ENCODE data around the gene ECI2.

Gene ECI2

GRCh38 chr6:4164456-4164855 is 29.1 kb upstream of the ECI2 start:
- no peak overlapping the region for H3K27ac ChIP-seq
- TF ChIP-seq CTCF (IDR thresholded peaks at IDR 0.05; ENCODE audit: low read depth, low read length, missing control alignments): no peak
- DNase-seq: no peak
- H3K27me3 ChIP-seq (replicated peaks): no peaks in the 10 kb centered on the region
- H3K4me3 ChIP-seq (ENCODE audit: low read depth, low read length): no peak overlapping the region
- no peaks in the 10 kb centered on the region for H3K36me3 ChIP-seq (replicated peaks)
- in situ Hi-C loops (cut with HindIII; ENCODE audit: low pct_ligation_motif_present, low sequenced_read_pairs): no loop called here

- Histone ChIP-seq H3K36me3 (replicated peaks) (no peaks in the 10 kb centered on the region), H3K27ac (no peak overlapping the region), H3K27me3 (replicated peaks) (no peaks in the 10 kb centered on the region), H3K4me3 (ENCODE audit: low read depth, low read length) (no peak overlapping the region)
- in situ Hi-C loops (cut with HindIII; ENCODE audit: low pct_ligation_motif_present, low sequenced_read_pairs): no loop called here
- TF ChIP-seq CTCF (IDR thresholded peaks at IDR 0.05; ENCODE audit: low read depth, low read length, missing control alignments): no peak
- no peak for DNase-seq
Measured at GRCh38 chr6:4164117-4164442, 28.7 kb upstream of the ECI2 start.

- in situ Hi-C loops (cut with HindIII; ENCODE audit: low pct_ligation_motif_present, low sequenced_read_pairs): no loop called here
- Histone ChIP-seq H3K27ac (no peak overlapping the region), H3K27me3 (replicated peaks) (no peaks in the 10 kb centered on the region), H3K36me3 (replicated peaks) (no peaks in the 10 kb centered on the region), H3K4me3 (ENCODE audit: low read depth, low read length) (no peak overlapping the region)
- DNase-seq: no peak
- TF ChIP-seq CTCF (IDR thresholded peaks at IDR 0.05; ENCODE audit: low read depth, low read length, missing control alignments): no peak
Measured at GRCh38 chr6:4163408-4164116, 28.2 kb upstream of the ECI2 start.

GRCh38 chr6:4162370-4162769 is 27.0 kb upstream of the ECI2 start:
- Histone ChIP-seq H3K27me3 (replicated peaks) (no peaks in the 10 kb centered on the region), H3K27ac (no peak overlapping the region), H3K4me3 (ENCODE audit: low read depth, low read length) (no peak overlapping the region), H3K36me3 (replicated peaks) (no peaks in the 10 kb centered on the region)
- peak; percentile 33 for TF ChIP-seq CTCF (IDR thresholded peaks at IDR 0.05; ENCODE audit: low read depth, low read length, missing control alignments)
- DNase-seq: no peak
- in situ Hi-C loops (cut with HindIII; ENCODE audit: low pct_ligation_motif_present, low sequenced_read_pairs): no loop called here

- in situ Hi-C loops (cut with HindIII; ENCODE audit: low pct_ligation_motif_present, low sequenced_read_pairs): no loop called here
- no peak overlapping the region for H3K4me3 ChIP-seq (ENCODE audit: low read depth, low read length)
- no peak for TF ChIP-seq CTCF (IDR thresholded peaks at IDR 0.05; ENCODE audit: low read depth, low read length, missing control alignments)
- H3K36me3 ChIP-seq (replicated peaks): no peaks in the 10 kb centered on the region
- no peak for DNase-seq
- no peak overlapping the region for H3K27ac ChIP-seq
- H3K27me3 ChIP-seq (replicated peaks): no peaks in the 10 kb centered on the region
Measured at GRCh38 chr6:4159491-4159890, 24.1 kb upstream of the ECI2 start.

- Histone ChIP-seq H3K36me3 (replicated peaks) (no peaks in the 10 kb centered on the region), H3K27me3 (replicated peaks) (no peaks in the 10 kb centered on the region), H3K27ac (no peak overlapping the region), H3K4me3 (ENCODE audit: low read depth, low read length) (no peak overlapping the region)
- TF ChIP-seq CTCF (IDR thresholded peaks at IDR 0.05; ENCODE audit: low read depth, low read length, missing control alignments): no peak
- in situ Hi-C loops (cut with HindIII; ENCODE audit: low pct_ligation_motif_present, low sequenced_read_pairs): no loop called here
- DNase-seq: no peak
Measured at GRCh38 chr6:4157506-4157905, 22.1 kb upstream of the ECI2 start.

All from brain microvascular endothelial cell (primary cell).